Cardiac muscle cell (in vitro differentiated cells and primary cell): Measurements from ENCODE around the gene HEATR3. TPM values are rescaled to one million over a fixed set of nuclear protein-coding genes. Genes with fewer than 3 reads are reported as not detected.

Experiments
- DNase-seq, 2 donors: peaks; one replicate each; pipeline versions ENCODE4 v3.0.0 to v3.0.0-alpha.2; 2010 to 2017; ENCODE audit warnings: low read depth in 1 of 2, low spot score in 1 of 2
- H3K27ac ChIP-seq: fragments of 200-600 bp; sonication (generic); 2 replicates; pipeline ENCODE4 v1.5.1; 2016
- H3K27me3 ChIP-seq: fragments of 200-600 bp; sonication (generic); 2 replicates; pipeline ENCODE4 v1.6.0; 2016; ENCODE audit warnings: control low read depth
- H3K36me3 ChIP-seq: fragments of 200-600 bp; sonication (generic); 2 replicates; pipeline ENCODE4 v1.5.1; 2016; ENCODE audit warnings: control low read depth
- H3K4me1 ChIP-seq: fragments of 200-600 bp; sonication (generic); 2 replicates; pipeline ENCODE4 v1.8.1; 2017; ENCODE audit warnings: low read depth, mild to moderate bottlenecking, mixed run types
- H3K4me3 ChIP-seq: fragments of 200-600 bp; sonication (generic); 2 replicates; pipeline ENCODE4 v1.5.1; 2016; ENCODE audit warnings: mild to moderate bottlenecking
- H3K9me3 ChIP-seq: fragments of 200-600 bp; sonication (generic); 2 replicates; pipeline ENCODE4 v1.5.1; 2017; ENCODE audit warnings: low read depth, mild to moderate bottlenecking, control low read depth
- polyA plus RNA-seq: library from polyadenylated mRNA; unstranded; fragments of >200 nt; fragmentation: Nextera tagmentation; extraction: Ambion mirVana; gene quantifications from 2 replicates; pipeline ENCODE4 v1.2.1, GENCODE V29; 2016
- total RNA-seq: library from RNA; depleted of rRNA; stranded (reverse); fragments of >200 nt; gene quantifications from 2 replicates; pipeline ENCODE4 v1.2.3, GENCODE V29; 2016
- TF ChIP-seq, protein P1 (sequence below): IDR thresholded peaks from 2 replicates; pipeline ENCODE4 v1.5.1; 2012; ENCODE audit warnings: low read depth, mild to moderate bottlenecking, low read length

Gene HEATR3
- total and polyA plus RNA-seq, 2 experiments from 2014 or later: 10.7 to 23.9 TPM

DNA sequence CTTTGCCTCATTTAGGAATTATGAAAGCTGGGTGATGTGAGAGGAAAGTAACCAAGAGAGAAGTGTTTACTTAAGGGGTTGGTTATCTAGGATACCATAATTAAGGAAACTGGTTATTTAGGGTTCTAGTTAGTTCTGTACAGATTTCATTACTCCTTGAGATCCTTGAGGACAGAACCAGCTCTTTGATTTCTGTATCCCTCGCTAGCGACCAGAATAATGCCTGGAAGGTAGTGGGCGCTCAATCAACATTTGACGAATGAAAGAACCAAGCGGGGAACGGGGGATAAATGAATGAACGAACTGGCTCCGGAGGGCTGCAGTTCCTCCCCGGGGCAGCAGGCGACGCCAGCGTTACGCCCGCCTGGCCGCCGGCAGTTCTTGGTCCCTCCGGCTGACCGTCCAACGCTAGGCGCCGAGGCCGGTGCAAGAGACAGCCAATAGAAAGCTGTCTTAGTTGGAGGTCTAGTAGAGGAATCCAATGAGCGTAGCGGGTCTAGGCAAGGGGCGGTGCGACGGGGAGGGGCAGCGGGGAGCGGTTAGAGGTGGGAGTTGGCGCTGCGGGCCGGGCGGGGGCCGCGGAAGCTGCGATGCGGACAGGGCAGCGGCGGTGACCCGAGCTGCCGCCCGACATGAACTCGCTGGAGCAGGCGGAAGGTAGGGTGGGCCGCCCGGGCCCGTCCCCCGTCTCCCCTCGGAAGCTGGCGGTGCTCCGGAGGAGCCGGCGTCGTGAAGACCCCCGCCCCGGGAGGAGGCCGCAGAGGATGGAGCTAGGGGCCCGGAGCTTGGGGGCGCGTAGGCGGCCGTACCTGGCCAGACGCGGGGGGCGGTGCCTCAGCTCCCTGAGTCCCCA is 40.9 kb upstream of the HEATR3 start, which contains the start of gene CNEP1R1:
TSS of gene CNEP1R1 (plus strand) at position 542 of the 853 bp plus-strand sequence. CDS start at position 633, 91 bp downstream.
- Histone ChIP-seq H3K27ac (peak within 1 kb of the TSS; percentile 66), H3K27me3 (no peaks in the 10 kb centered on the region), H3K4me3 (peak within 1 kb of the TSS; percentile 90), H3K9me3 (no peaks in the 10 kb centered on the region), H3K4me1 (peaks cover 6% of the 10 kb centered on the region), H3K36me3 (peaks cover 4% of the 10 kb centered on the region)
- TF ChIP-seq, protein P1, sequence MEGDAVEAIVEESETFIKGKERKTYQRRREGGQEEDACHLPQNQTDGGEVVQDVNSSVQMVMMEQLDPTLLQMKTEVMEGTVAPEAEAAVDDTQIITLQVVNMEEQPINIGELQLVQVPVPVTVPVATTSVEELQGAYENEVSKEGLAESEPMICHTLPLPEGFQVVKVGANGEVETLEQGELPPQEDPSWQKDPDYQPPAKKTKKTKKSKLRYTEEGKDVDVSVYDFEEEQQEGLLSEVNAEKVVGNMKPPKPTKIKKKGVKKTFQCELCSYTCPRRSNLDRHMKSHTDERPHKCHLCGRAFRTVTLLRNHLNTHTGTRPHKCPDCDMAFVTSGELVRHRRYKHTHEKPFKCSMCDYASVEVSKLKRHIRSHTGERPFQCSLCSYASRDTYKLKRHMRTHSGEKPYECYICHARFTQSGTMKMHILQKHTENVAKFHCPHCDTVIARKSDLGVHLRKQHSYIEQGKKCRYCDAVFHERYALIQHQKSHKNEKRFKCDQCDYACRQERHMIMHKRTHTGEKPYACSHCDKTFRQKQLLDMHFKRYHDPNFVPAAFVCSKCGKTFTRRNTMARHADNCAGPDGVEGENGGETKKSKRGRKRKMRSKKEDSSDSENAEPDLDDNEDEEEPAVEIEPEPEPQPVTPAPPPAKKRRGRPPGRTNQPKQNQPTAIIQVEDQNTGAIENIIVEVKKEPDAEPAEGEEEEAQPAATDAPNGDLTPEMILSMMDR: peak; percentile 100
- DNase-seq: peak; percentile 96 to 98

DNA sequence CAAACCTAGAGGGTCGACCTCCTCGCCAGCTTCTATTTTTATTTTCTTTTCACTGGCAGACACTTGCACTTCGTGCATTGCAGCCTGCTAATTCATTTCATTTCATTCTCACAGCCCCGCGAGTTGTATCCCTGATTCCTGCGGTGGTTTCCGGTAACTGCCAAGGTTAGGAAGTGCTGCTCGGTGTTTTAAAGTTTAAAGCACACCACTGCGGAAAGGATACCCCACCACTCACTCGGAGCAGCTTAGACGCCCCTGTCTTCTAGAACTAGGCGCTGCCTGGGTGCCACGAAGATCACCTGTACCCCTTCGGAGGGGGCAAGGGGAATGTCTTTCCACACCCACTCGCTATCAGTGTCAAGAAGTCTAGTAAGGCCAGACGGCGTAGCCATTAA is 40.2 kb upstream of the HEATR3 start:
- Histone ChIP-seq H3K27ac (peak overlapping the region; percentile 66), H3K9me3 (no peaks in the 10 kb centered on the region), H3K27me3 (no peaks in the 10 kb centered on the region), H3K4me1 (peaks cover 6% of the 10 kb centered on the region), H3K4me3 (peak overlapping the region; percentile 90), H3K36me3 (peaks cover 9% of the 10 kb centered on the region)
- TF ChIP-seq, protein P1: no peak
- DNase-seq: peak; percentile 22 to 55

DNA sequence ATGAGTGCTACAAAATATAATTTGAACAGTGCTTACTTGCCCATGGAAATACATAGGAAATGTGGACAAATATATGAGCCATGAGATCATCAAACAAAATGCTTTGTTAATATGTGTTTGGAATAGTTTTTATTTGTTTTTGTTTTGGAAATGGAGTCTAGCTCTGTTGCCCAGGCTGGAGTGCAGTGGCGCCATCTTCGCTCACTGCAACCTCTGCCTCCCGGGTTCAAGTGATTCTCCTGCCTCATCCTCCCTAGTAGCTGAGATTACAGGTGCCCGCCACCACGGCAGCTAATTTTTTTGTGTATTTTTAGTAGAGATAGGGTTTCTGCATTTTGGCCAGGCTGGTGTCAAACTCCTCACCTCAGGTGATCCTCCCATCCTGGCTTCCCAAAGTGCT is 37.9 kb upstream of the HEATR3 start:
- no peaks in the 10 kb centered on the region for H3K9me3 ChIP-seq
- TF ChIP-seq, protein P1: no peak
- H3K4me3 ChIP-seq: no peak overlapping the region
- H3K36me3 ChIP-seq: peaks cover 22% of the 10 kb centered on the region
- no peaks in the 10 kb centered on the region for H3K27me3 ChIP-seq
- H3K4me1 ChIP-seq: peaks cover 6% of the 10 kb centered on the region
- no peak for DNase-seq
- no peak overlapping the region for H3K27ac ChIP-seq

DNA sequence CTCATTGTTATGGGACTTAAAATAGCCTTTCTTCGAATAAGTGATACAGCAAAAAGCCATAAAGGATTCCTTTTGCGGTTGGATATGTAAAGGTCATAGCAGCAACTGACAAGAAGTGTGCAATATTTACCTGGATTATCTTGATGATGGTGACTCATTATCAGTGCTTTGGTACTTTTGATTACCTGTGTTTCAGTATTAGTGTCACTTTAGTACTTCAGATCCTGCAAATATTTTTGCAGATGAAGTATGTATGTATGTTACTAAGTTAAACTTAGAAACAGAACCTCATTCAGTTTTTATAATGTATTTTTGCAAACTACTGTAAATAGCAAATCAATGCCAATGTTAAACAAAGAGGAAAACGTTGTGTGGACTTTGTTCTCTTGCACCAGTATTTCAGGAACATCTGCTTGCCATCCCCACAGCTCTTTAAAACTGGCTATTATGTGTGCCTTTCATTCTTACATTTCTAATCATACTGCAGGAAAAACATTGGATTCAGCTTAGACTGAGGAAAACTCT is 30.2 kb upstream of the HEATR3 start:
- no peak for DNase-seq
- Histone ChIP-seq H3K27ac (no peak overlapping the region), H3K36me3 (peaks cover 22% of the 10 kb centered on the region), H3K27me3 (no peaks in the 10 kb centered on the region), H3K4me1 (no peaks in the 10 kb centered on the region), H3K4me3 (no peak overlapping the region), H3K9me3 (no peaks in the 10 kb centered on the region)
- TF ChIP-seq, protein P1: no peak

DNA sequence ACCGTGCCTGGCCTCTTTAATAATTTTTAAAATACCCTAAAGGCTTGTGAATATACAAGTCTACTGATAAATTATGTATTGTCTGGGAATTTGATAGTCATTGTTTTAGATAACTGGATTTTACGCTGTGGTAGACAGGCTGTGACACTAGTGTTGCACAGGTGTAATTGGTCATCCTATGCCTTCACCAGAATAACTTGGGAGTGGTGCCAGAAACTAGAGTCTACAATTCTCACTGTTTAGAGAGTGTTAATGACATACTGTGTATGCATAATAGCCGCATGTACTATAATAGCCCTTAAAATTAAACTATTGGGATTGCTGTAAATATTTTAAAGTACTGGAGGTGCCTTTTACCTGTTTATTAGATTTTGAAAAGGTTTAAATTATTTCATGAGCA is 29.3 kb upstream of the HEATR3 start:
- no peaks in the 10 kb centered on the region for H3K27me3 ChIP-seq
- no peak for DNase-seq
- no peak overlapping the region for H3K27ac ChIP-seq
- H3K4me1 ChIP-seq: no peaks in the 10 kb centered on the region
- peaks cover 17% of the 10 kb centered on the region for H3K36me3 ChIP-seq
- no peaks in the 10 kb centered on the region for H3K9me3 ChIP-seq
- TF ChIP-seq, protein P1: no peak
- H3K4me3 ChIP-seq: no peak overlapping the region
